Skin of body (tissue), 2 donors: ENCODE data around the gene LRIF1. TPM values are rescaled to one million over a fixed set of nuclear protein-coding genes. Genes with fewer than 3 reads are reported as not detected.
"Not testable (repeated sequence)": the region's sequence is repeated elsewhere in the genome, so short reads cannot be mapped to it uniquely, and the experiment has no call there.

Source experiments
- DNase-seq: peaks from one replicate; lab custom pipeline; 2025; lab: John Stamatoyannopoulos, UW
- total RNA-seq: library from RNA; depleted of rRNA; stranded (reverse); fragments of >200 nt; gene quantifications from one replicate; pipeline ENCODE4 v1.2.3, GENCODE V29; 2014

The LRIF1 gene
- total RNA-seq, 1 donor from 2014 or later: 5.6 TPM

- DNase-seq: no peak
Observed at GRCh38 chr1:110952031-110952430, 11.7 kb downstream of the LRIF1 start.

GRCh38 chr1:110951161-110951560, 12.6 kb downstream of the LRIF1 start:
- no peak for DNase-seq

GRCh38 chr1:110948038-110948810, 15.5 kb downstream of the LRIF1 start:
- DNase-seq: no peak

GRCh38 chr1:110945626-110946025, 18.1 kb downstream of the LRIF1 start:
- DNase-seq: no peak

- DNase-seq: no peak
Observed at GRCh38 chr1:110944806-110945205, 18.9 kb downstream of the LRIF1 start.

- DNase-seq: no peak
Observed at GRCh38 chr1:110936567-110936966, 27.2 kb downstream of the LRIF1 start.

- DNase-seq: not testable (repeated sequence)
Observed at GRCh38 chr1:110931097-110931496, 32.6 kb downstream of the LRIF1 start.

- DNase-seq: no peak
Observed at GRCh38 chr1:110928904-110929303, 34.8 kb downstream of the LRIF1 start.

- no peak for DNase-seq
Observed at GRCh38 chr1:110928191-110928590, 35.5 kb downstream of the LRIF1 start.

GRCh38 chr1:110927484-110928075, 36.1 kb downstream of the LRIF1 start:
- no peak for DNase-seq

GRCh38 chr1:110921953-110922352, 41.8 kb downstream of the LRIF1 start:
- no peak for DNase-seq

- DNase-seq: no peak
Observed at GRCh38 chr1:110918016-110918415, 45.7 kb downstream of the LRIF1 start.

GRCh38 chr1:110916669-110917306, 46.9 kb downstream of the LRIF1 start:
- DNase-seq: no peak

GRCh38 chr1:110916274-110916668, 47.5 kb downstream of the LRIF1 start:
- no peak for DNase-seq

GRCh38 chr1:110915804-110916203, 47.9 kb downstream of the LRIF1 start:
- DNase-seq: no peak

- no peak for DNase-seq
Observed at GRCh38 chr1:110914676-110915075, 49.0 kb downstream of the LRIF1 start.

GRCh38 chr1:110912784-110913183, 50.9 kb downstream of the LRIF1 start:
- no peak for DNase-seq

GRCh38 chr1:110903853-110904500, 59.7 kb downstream of the LRIF1 start:
- DNase-seq: no peak

GRCh38 chr1:110902820-110903463, 60.8 kb downstream of the LRIF1 start:
- no peak for DNase-seq

GRCh38 chr1:110899458-110899843, 64.3 kb downstream of the LRIF1 start:
- DNase-seq: no peak

GRCh38 chr1:110898734-110899457, 64.8 kb downstream of the LRIF1 start:
- no peak for DNase-seq
